ENCODE measurements around the gene PAPPA.

DNA sequence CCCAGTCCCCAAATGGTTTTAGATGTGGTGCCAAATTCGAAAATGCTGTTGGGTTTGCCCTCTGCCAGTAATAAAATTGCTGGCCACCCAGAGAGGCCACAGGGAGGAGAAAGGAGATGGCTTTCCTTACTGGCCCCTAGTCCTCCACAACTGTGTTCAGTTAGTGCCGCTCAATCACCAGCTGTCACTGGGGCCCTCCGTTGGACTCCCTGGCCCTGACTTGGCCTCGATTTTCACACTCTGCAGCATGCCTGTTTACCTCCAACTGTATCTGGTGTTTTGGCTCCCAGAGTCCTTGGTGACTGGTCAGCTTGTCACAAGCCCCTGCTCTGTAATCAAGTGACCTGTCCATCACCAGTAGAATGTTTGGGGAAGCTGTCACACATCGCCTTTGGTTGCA is 97.8 kb downstream of the PAPPA start:
- TF ChIP-seq, protein P1, sequence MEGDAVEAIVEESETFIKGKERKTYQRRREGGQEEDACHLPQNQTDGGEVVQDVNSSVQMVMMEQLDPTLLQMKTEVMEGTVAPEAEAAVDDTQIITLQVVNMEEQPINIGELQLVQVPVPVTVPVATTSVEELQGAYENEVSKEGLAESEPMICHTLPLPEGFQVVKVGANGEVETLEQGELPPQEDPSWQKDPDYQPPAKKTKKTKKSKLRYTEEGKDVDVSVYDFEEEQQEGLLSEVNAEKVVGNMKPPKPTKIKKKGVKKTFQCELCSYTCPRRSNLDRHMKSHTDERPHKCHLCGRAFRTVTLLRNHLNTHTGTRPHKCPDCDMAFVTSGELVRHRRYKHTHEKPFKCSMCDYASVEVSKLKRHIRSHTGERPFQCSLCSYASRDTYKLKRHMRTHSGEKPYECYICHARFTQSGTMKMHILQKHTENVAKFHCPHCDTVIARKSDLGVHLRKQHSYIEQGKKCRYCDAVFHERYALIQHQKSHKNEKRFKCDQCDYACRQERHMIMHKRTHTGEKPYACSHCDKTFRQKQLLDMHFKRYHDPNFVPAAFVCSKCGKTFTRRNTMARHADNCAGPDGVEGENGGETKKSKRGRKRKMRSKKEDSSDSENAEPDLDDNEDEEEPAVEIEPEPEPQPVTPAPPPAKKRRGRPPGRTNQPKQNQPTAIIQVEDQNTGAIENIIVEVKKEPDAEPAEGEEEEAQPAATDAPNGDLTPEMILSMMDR (tag by site-specific recombination; IDR thresholded peaks at IDR 0.05): no peak
- TF ChIP-seq ZFHX2 (tag by site-specific recombination; conservative IDR thresholded peaks at IDR 0.05) (no peak), RBAK (tag by site-specific recombination; IDR thresholded peaks at IDR 0.05) (no peak), ZBTB7A (tag by site-specific recombination; IDR thresholded peaks at IDR 0.05; ENCODE audit: low read depth) (no peak), ZNF768 (tag by site-specific recombination; IDR thresholded peaks at IDR 0.05) (no peak), ZNF747 (tag by site-specific recombination; IDR thresholded peaks at IDR 0.05) (no peak)
- TF ChIP-seq, protein P2, sequence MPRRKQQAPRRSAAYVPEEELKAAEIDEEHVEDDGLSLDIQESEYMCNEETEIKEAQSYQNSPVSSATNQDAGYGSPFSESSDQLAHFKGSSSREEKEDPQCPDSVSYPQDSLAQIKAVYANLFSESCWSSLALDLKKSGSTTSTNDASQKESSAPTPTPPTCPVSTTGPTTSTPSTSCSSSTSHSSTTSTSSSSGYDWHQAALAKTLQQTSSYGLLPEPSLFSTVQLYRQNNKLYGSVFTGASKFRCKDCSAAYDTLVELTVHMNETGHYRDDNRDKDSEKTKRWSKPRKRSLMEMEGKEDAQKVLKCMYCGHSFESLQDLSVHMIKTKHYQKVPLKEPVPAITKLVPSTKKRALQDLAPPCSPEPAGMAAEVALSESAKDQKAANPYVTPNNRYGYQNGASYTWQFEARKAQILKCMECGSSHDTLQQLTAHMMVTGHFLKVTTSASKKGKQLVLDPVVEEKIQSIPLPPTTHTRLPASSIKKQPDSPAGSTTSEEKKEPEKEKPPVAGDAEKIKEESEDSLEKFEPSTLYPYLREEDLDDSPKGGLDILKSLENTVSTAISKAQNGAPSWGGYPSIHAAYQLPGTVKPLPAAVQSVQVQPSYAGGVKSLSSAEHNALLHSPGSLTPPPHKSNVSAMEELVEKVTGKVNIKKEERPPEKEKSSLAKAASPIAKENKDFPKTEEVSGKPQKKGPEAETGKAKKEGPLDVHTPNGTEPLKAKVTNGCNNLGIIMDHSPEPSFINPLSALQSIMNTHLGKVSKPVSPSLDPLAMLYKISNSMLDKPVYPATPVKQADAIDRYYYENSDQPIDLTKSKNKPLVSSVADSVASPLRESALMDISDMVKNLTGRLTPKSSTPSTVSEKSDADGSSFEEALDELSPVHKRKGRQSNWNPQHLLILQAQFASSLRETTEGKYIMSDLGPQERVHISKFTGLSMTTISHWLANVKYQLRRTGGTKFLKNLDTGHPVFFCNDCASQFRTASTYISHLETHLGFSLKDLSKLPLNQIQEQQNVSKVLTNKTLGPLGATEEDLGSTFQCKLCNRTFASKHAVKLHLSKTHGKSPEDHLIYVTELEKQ (tag by site-specific recombination; IDR thresholded peaks at IDR 0.05; ENCODE audit: borderline replicate concordance): no peak
- TF ChIP-seq, protein P3, sequence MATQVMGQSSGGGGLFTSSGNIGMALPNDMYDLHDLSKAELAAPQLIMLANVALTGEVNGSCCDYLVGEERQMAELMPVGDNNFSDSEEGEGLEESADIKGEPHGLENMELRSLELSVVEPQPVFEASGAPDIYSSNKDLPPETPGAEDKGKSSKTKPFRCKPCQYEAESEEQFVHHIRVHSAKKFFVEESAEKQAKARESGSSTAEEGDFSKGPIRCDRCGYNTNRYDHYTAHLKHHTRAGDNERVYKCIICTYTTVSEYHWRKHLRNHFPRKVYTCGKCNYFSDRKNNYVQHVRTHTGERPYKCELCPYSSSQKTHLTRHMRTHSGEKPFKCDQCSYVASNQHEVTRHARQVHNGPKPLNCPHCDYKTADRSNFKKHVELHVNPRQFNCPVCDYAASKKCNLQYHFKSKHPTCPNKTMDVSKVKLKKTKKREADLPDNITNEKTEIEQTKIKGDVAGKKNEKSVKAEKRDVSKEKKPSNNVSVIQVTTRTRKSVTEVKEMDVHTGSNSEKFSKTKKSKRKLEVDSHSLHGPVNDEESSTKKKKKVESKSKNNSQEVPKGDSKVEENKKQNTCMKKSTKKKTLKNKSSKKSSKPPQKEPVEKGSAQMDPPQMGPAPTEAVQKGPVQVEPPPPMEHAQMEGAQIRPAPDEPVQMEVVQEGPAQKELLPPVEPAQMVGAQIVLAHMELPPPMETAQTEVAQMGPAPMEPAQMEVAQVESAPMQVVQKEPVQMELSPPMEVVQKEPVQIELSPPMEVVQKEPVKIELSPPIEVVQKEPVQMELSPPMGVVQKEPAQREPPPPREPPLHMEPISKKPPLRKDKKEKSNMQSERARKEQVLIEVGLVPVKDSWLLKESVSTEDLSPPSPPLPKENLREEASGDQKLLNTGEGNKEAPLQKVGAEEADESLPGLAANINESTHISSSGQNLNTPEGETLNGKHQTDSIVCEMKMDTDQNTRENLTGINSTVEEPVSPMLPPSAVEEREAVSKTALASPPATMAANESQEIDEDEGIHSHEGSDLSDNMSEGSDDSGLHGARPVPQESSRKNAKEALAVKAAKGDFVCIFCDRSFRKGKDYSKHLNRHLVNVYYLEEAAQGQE (tag by site-specific recombination; IDR thresholded peaks at IDR 0.05): no peak

All from HEK293 (cell line).